IMR-90 (cell line): ENCODE measurements around the gene MGLL. TPM values are rescaled to one million over a fixed set of nuclear protein-coding genes. Genes with fewer than 3 reads are reported as not detected.

ENCODE experiments used
- ATAC-seq: fragments of 200-7000 bp; cut with Tn5 transposase; 2 replicates; pipeline ENCODE4 v1.9.1; 2020; ENCODE audit warnings: low read depth, mild to moderate bottlenecking, moderate library complexity
- BruUV-seq: library from RNA; stranded (reverse); fragments of 400-500 nt; replicated peaks from 2 replicates; lab custom pipeline; 2021; lab: Mats Ljungman, UMichigan
- CTCF ChIA-PET: fragments of 300-600 bp; formaldehyde crosslinking; extraction: SDS; loops from one replicate; lab custom pipeline; 2021; ENCODE audit warnings: antibody characterized with exemption; lab: Yijun Ruan, JAX
- POLR2A ChIA-PET: fragments of 300-600 bp; sonication (Branson Sonifier 250); formaldehyde crosslinking; loops from one replicate; lab custom pipeline; 2022; ENCODE audit warnings: antibody characterized with exemption; ENCODE audit not compliant: unreplicated experiment; lab: Charles Lee
- DNase-seq: peaks from one replicate; pipeline ENCODE4 v3.0.0; 2013
- H2AFZ ChIP-seq: replicated peaks from 2 replicates; pipeline ENCODE3; 2013; ENCODE audit warnings: low read length, mild to moderate bottlenecking; ENCODE audit not compliant: poor library complexity
- H2AK5ac ChIP-seq: 2 replicates; pipeline ENCODE4 v1.6.1; 2013; ENCODE audit warnings: low read depth, low read length, inconsistent platforms
- H2AK9ac ChIP-seq: replicated peaks from 2 replicates; pipeline ENCODE3; 2013; ENCODE audit warnings: mild to moderate bottlenecking, low read depth, low read length, moderate library complexity; ENCODE audit not compliant: poor library complexity
- H2BK120ac ChIP-seq: 2 replicates; pipeline ENCODE4 v1.6.1; 2013; ENCODE audit warnings: low read depth, low read length, inconsistent platforms
- H2BK15ac ChIP-seq: 3 replicates; pipeline ENCODE4 v1.6.1; 2013; ENCODE audit warnings: low read depth, low read length, inconsistent platforms
- H2BK20ac ChIP-seq: 2 replicates; pipeline ENCODE4 v1.6.1; 2013; ENCODE audit warnings: low read depth, mild to moderate bottlenecking, inconsistent platforms, low read length, moderate library complexity
- H2BK5ac ChIP-seq: 2 replicates; pipeline ENCODE4 v1.6.1; 2013; ENCODE audit warnings: mild to moderate bottlenecking, low read depth, low read length, inconsistent platforms; ENCODE audit not compliant: poor library complexity, severe bottlenecking
- H3K14ac ChIP-seq: replicated peaks from 2 replicates; pipeline ENCODE4 v1.6.1; 2013; ENCODE audit warnings: low read depth, low read length, inconsistent platforms
- H3K18ac ChIP-seq: 2 replicates; pipeline ENCODE4 v1.6.1; 2013; ENCODE audit warnings: low read depth, low read length, control low read depth
- H3K23ac ChIP-seq: 2 replicates; pipeline ENCODE4 v1.6.1; 2013; ENCODE audit warnings: low read depth, low read length, inconsistent platforms
- H3K27ac ChIP-seq: 2 replicates; pipeline ENCODE4 v1.5.1; 2013; ENCODE audit warnings: mild to moderate bottlenecking, control low read depth, low read length; ENCODE audit not compliant: insufficient read depth
- H3K27me3 ChIP-seq: 2 replicates; pipeline ENCODE4 v1.6.1; 2013; ENCODE audit warnings: low read length; ENCODE audit not compliant: control insufficient read depth, insufficient read depth
- H3K36me3 ChIP-seq: 2 replicates; pipeline ENCODE4 v1.6.1; 2013; ENCODE audit warnings: low read length, mixed read lengths; ENCODE audit not compliant: control insufficient read depth, insufficient read depth
- H3K4ac ChIP-seq: 2 replicates; pipeline ENCODE4 v1.6.1; 2013; ENCODE audit warnings: low read depth, low read length, inconsistent platforms
- H3K4me1 ChIP-seq: 2 replicates; pipeline ENCODE4 v1.6.1; 2013; ENCODE audit warnings: low read length, mixed read lengths; ENCODE audit not compliant: control insufficient read depth, insufficient read depth
- H3K4me2 ChIP-seq: 2 replicates; pipeline ENCODE4 v1.6.1; 2013; ENCODE audit warnings: low read depth, mild to moderate bottlenecking, control low read depth, low read length, moderate library complexity
- H3K4me3 ChIP-seq: 2 replicates; pipeline ENCODE4 v1.5.1; 2013; ENCODE audit warnings: low read depth, mild to moderate bottlenecking, control low read depth, low read length, moderate library complexity; ENCODE audit not compliant: insufficient read depth
- H3K56ac ChIP-seq: 2 replicates; pipeline ENCODE4 v1.6.1; 2013; ENCODE audit warnings: low read length, inconsistent platforms; ENCODE audit not compliant: insufficient read depth; ENCODE audit errors: extremely low read depth
- H3K79me1 ChIP-seq, 2 experiments: 2 replicates each; pipeline ENCODE4 v1.6.1; 2013; ENCODE audit warnings: low read length in 2 of 2, inconsistent platforms in 1 of 2, low read depth in 1 of 2
- H3K9ac ChIP-seq: 2 replicates; pipeline ENCODE4 v1.6.1; 2013; ENCODE audit warnings: low read depth, low read length, control low read depth
- H3K9me1 ChIP-seq: 2 replicates; pipeline ENCODE4 v1.6.1; 2013; ENCODE audit warnings: low read length, inconsistent platforms; ENCODE audit not compliant: insufficient read depth
- H3K9me3 ChIP-seq: 2 replicates; pipeline ENCODE4 v1.6.1; 2013; ENCODE audit warnings: low read length; ENCODE audit not compliant: control insufficient read depth, insufficient read depth
- H4K20me1 ChIP-seq: 2 replicates; pipeline ENCODE4 v1.6.1; 2013; ENCODE audit warnings: low read length, inconsistent platforms; ENCODE audit not compliant: insufficient read depth
- H4K5ac ChIP-seq: 2 replicates; pipeline ENCODE4 v1.6.1; 2013; ENCODE audit warnings: mild to moderate bottlenecking, low read depth, low read length, control low read depth
- H4K8ac ChIP-seq, 2 experiments: 2 replicates each; pipeline ENCODE4 v1.6.1; 2013; ENCODE audit warnings: low read depth in 2 of 2, low read length in 2 of 2, control low read depth in 1 of 2, inconsistent platforms in 1 of 2
- H4K91ac ChIP-seq: 2 replicates; pipeline ENCODE4 v1.6.1; 2013; ENCODE audit warnings: low read depth, low read length, inconsistent platforms; ENCODE audit not compliant: insufficient read depth
- BHLHE40 ChIP-seq: fragments of 150-350 bp; IDR thresholded peaks from 2 replicates; pipeline ENCODE4 v1.6.1; 2016; ENCODE audit warnings: mild to moderate bottlenecking, low read depth, low read length
- CHD1 ChIP-seq: IDR thresholded peaks from 2 replicates; pipeline ENCODE4 v1.6.1; 2012; ENCODE audit warnings: low read depth, low read length, improper control_type of control experiment
- MAFK ChIP-seq: IDR thresholded peaks from 2 replicates; pipeline ENCODE4 v1.6.1; 2012; ENCODE audit warnings: low read depth, low read length, improper control_type of control experiment
- MXI1 ChIP-seq: IDR thresholded peaks from 2 replicates; pipeline ENCODE4 v1.6.1; 2012; ENCODE audit warnings: low read depth, mild to moderate bottlenecking, low read length, moderate library complexity, borderline replicate concordance
- POLR2A ChIP-seq: IDR thresholded peaks from 2 replicates; pipeline ENCODE4 v1.6.1; 2012; ENCODE audit warnings: mild to moderate bottlenecking, low read depth, low read length
- RAD21 ChIP-seq: IDR thresholded peaks from 2 replicates; pipeline ENCODE4 v1.6.1; 2012; ENCODE audit warnings: low read length, improper control_type of control experiment
- RFX5 ChIP-seq: IDR thresholded peaks from 2 replicates; pipeline ENCODE4 v1.8.0; 2012; ENCODE audit warnings: low read depth, mild to moderate bottlenecking, low read length, moderate library complexity
- SMC3 ChIP-seq: fragments of 150-350 bp; IDR thresholded peaks from 2 replicates; pipeline ENCODE4 v1.6.1; 2016; ENCODE audit warnings: low read depth, mild to moderate bottlenecking, antibody characterized with exemption, low read length, moderate library complexity
- dilution Hi-C: fragments of 300-500 bp; cut with HindIII; formaldehyde crosslinking; loops from one replicate; pipeline ENCODE4 v1.14.3; 2018; ENCODE audit warnings: low sequenced_read_pairs; ENCODE audit not compliant: unreplicated experiment
- in situ Hi-C: fragments of 300-500 bp; cut with MboI; formaldehyde crosslinking; loops from 3 replicates; pipeline ENCODE4 v1.14.3; 2019; ENCODE audit warnings: low sequenced_read_pairs, inconsistent platforms, mixed read lengths
- intact Hi-C: fragments of 100-400 bp; cut with micrococcal nuclease; formaldehyde crosslinking; loops from 2 replicates; pipeline ENCODE4 v1.10.0; 2022
- polyA plus RNA-seq, 3 experiments: library from polyadenylated mRNA; depleted of rRNA; stranded (reverse); fragments of >200 nt; gene quantifications; 2 replicates each; pipeline ENCODE4 v1.2.3, GENCODE V29; 2012; ENCODE audit warnings: low replicate concordance in 1 of 3
- total RNA-seq: library from RNA; depleted of rRNA; stranded (reverse); fragments of >200 nt; gene quantifications from 2 replicates; pipeline ENCODE4 v1.2.3, GENCODE V29; 2012
- TF ChIP-seq, protein P1 (sequence below): conservative IDR thresholded peaks from 2 replicates; pipeline ENCODE4 v1.5.1; 2012; ENCODE audit warnings: mild to moderate bottlenecking, low read depth, low read length, improper control_type of control experiment
- TF ChIP-seq, protein P2 (sequence below): fragments of 150-350 bp; IDR thresholded peaks from 2 replicates; pipeline ENCODE4 v1.6.1; 2016; ENCODE audit warnings: low read depth, mild to moderate bottlenecking, low read length, moderate library complexity, borderline replicate concordance
- TF ChIP-seq, protein P3 (sequence below): fragments of 150-350 bp; IDR thresholded peaks from 2 replicates; pipeline ENCODE4 v1.6.1; 2017; ENCODE audit warnings: mild to moderate bottlenecking, antibody characterized with exemption, low read length, low read depth

MGLL gene
- total and polyA plus RNA-seq, 2 of the 4 experiments (the other 2 are of a cell fraction): 23.7 to 60.6 TPM

DNA sequence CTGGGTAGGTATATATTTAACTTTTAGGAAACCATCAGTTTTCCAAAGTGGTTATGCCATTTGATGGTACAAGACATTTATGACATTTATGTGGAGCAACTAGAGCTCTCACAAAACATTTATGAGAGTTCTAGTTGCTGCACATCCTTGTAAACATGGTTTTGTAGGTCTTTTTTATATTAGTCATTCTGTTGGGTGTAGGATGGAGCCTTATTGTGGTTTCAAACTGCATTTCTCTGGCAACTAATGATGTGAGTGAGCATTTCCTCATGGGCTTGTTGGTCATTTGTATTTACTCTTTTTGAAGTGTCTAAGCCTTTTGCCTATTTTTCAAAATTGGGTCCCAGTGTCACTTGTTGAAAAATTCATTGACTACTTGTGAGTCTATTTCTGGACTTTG, 45.7 kb upstream of the MGLL start:
- no peak overlapping the region for H2BK5ac ChIP-seq
- POLR2A ChIA-PET: no interaction called here
- no peak for ATAC-seq

More for the DNA sequence above, 45.7 kb upstream of the MGLL start:
- no peak overlapping the region for H2BK20ac ChIP-seq
- no peaks in the 10 kb centered on the region for H3K36me3 ChIP-seq
- no peaks in the 10 kb centered on the region for H3K9me1 ChIP-seq
- CTCF ChIA-PET: interaction anchor here (0.8 kb wide), 1 partner anchor 16 kb away, joined by 4 read pairs; no protein-coding TSS in a partner anchor
- H2AK5ac ChIP-seq: no peak overlapping the region
- no peak overlapping the region for H3K4ac ChIP-seq
- H3K9me3 ChIP-seq: no peaks in the 10 kb centered on the region
- no peak overlapping the region for H3K14ac ChIP-seq
- H3K27me3 ChIP-seq: peaks cover 28% of the 10 kb centered on the region
- H3K79me1 ChIP-seq: no peaks in the 10 kb centered on the region
- H3K27ac ChIP-seq: no peak overlapping the region
- H2BK15ac ChIP-seq: no peak overlapping the region
- H3K4me2 ChIP-seq: no peak overlapping the region
- H4K8ac ChIP-seq: no peak overlapping the region
- no peak overlapping the region for H2AFZ ChIP-seq
- no peak overlapping the region for H4K91ac ChIP-seq
- no peak overlapping the region for H3K4me3 ChIP-seq
- no peak overlapping the region for H2BK120ac ChIP-seq
- H3K18ac ChIP-seq: no peak overlapping the region
- H3K9ac ChIP-seq: no peak overlapping the region
- no TSS peak for BruUV-seq
- TF ChIP-seq RAD21: no peak
- no peak for TF ChIP-seq SMC3
- TF ChIP-seq, protein P1, sequence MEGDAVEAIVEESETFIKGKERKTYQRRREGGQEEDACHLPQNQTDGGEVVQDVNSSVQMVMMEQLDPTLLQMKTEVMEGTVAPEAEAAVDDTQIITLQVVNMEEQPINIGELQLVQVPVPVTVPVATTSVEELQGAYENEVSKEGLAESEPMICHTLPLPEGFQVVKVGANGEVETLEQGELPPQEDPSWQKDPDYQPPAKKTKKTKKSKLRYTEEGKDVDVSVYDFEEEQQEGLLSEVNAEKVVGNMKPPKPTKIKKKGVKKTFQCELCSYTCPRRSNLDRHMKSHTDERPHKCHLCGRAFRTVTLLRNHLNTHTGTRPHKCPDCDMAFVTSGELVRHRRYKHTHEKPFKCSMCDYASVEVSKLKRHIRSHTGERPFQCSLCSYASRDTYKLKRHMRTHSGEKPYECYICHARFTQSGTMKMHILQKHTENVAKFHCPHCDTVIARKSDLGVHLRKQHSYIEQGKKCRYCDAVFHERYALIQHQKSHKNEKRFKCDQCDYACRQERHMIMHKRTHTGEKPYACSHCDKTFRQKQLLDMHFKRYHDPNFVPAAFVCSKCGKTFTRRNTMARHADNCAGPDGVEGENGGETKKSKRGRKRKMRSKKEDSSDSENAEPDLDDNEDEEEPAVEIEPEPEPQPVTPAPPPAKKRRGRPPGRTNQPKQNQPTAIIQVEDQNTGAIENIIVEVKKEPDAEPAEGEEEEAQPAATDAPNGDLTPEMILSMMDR: no peak
- TF ChIP-seq, protein P2, sequence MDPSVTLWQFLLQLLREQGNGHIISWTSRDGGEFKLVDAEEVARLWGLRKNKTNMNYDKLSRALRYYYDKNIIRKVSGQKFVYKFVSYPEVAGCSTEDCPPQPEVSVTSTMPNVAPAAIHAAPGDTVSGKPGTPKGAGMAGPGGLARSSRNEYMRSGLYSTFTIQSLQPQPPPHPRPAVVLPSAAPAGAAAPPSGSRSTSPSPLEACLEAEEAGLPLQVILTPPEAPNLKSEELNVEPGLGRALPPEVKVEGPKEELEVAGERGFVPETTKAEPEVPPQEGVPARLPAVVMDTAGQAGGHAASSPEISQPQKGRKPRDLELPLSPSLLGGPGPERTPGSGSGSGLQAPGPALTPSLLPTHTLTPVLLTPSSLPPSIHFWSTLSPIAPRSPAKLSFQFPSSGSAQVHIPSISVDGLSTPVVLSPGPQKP: no peak
- no peak for TF ChIP-seq MAFK
- no peak for TF ChIP-seq MXI1
- TF ChIP-seq CHD1: no peak
- no peak for TF ChIP-seq BHLHE40
- TF ChIP-seq, protein P3, sequence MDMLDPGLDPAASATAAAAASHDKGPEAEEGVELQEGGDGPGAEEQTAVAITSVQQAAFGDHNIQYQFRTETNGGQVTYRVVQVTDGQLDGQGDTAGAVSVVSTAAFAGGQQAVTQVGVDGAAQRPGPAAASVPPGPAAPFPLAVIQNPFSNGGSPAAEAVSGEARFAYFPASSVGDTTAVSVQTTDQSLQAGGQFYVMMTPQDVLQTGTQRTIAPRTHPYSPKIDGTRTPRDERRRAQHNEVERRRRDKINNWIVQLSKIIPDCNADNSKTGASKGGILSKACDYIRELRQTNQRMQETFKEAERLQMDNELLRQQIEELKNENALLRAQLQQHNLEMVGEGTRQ: no peak
- TF ChIP-seq RFX5: no peak
- TF ChIP-seq POLR2A: no peak
- H4K5ac ChIP-seq: no peak overlapping the region
- dilution Hi-C loops (no loop called here), in situ Hi-C loops (no loop called here), intact Hi-C loops (no loop called here)
- H3K56ac ChIP-seq: no peak overlapping the region
- no peak for DNase-seq
- H2AK9ac ChIP-seq: no peak overlapping the region
- H4K20me1 ChIP-seq: no peaks in the 10 kb centered on the region
- no peaks in the 10 kb centered on the region for H3K4me1 ChIP-seq
- H3K23ac ChIP-seq: no peak overlapping the region
